ENCODE data around the gene TUG1.
A peak's percentile ranks its signal among the peaks of the same experiment; 100 is the strongest.

TUG1 gene

DNA sequence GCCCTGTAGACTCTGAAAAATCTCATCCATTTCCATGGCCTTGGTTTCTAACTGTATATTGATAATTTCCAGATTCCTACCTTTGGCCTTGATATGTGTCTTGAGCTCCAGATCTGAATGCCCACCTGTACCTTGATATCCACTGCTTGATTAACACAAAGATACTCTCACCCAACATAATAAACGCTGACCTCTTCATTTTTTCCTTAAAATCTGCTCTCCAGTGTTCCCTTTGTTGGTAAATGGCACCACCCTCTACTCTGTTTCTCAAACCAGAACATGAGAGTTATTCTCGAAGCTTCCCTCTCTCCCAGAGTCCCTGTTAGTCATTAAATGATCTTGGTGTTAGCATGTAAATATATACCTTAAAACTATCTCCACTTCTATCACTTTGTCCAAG is 13.4 kb downstream of the TUG1 start:
- DNase-seq (ENCODE audit: low read depth): no peak
- TF ChIP-seq, protein P1, sequence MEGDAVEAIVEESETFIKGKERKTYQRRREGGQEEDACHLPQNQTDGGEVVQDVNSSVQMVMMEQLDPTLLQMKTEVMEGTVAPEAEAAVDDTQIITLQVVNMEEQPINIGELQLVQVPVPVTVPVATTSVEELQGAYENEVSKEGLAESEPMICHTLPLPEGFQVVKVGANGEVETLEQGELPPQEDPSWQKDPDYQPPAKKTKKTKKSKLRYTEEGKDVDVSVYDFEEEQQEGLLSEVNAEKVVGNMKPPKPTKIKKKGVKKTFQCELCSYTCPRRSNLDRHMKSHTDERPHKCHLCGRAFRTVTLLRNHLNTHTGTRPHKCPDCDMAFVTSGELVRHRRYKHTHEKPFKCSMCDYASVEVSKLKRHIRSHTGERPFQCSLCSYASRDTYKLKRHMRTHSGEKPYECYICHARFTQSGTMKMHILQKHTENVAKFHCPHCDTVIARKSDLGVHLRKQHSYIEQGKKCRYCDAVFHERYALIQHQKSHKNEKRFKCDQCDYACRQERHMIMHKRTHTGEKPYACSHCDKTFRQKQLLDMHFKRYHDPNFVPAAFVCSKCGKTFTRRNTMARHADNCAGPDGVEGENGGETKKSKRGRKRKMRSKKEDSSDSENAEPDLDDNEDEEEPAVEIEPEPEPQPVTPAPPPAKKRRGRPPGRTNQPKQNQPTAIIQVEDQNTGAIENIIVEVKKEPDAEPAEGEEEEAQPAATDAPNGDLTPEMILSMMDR (IDR thresholded peaks at IDR 0.05; ENCODE audit: low read depth, low read length): no peak
- no peak for TF ChIP-seq POLR2A (IDR thresholded peaks at IDR 0.05; ENCODE audit: extremely low read depth, insufficient read length)
- TF ChIP-seq MYC (IDR thresholded peaks at IDR 0.05; ENCODE audit: low read depth, low read length): no peak
- TF ChIP-seq, protein P2, sequence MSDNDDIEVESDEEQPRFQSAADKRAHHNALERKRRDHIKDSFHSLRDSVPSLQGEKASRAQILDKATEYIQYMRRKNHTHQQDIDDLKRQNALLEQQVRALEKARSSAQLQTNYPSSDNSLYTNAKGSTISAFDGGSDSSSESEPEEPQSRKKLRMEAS (IDR thresholded peaks at IDR 0.05; ENCODE audit: low read depth, low read length): no peak
- no peak overlapping the region for H3K4me3 ChIP-seq (ENCODE audit: low read depth, low read length)

DNA sequence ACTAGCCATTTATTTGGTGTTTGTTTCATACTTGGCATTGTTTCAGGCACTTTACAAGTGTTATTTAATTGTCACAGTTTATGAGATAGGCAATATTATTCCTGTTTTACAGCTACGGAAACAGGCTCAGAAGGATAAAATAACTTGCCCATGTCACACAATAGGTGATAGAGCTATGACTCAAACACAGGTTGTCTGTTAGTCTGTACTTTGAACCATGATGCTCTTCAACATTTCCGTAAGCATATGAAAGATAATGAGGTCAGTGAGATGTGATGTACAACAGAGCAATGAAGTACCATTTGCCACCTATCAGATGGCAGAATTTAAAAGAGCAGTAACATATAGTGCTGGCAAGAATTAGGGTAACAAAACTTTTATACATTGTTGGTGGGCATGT is 15.3 kb downstream of the TUG1 start:
- TF ChIP-seq MYC (IDR thresholded peaks at IDR 0.05; ENCODE audit: low read depth, low read length) (no peak), POLR2A (IDR thresholded peaks at IDR 0.05; ENCODE audit: extremely low read depth, insufficient read length) (no peak)
- TF ChIP-seq, protein P2 (IDR thresholded peaks at IDR 0.05; ENCODE audit: low read depth, low read length): no peak
- TF ChIP-seq, protein P1 (IDR thresholded peaks at IDR 0.05; ENCODE audit: low read depth, low read length): no peak
- no peak overlapping the region for H3K4me3 ChIP-seq (ENCODE audit: low read depth, low read length)
- DNase-seq (ENCODE audit: low read depth): no peak

DNA sequence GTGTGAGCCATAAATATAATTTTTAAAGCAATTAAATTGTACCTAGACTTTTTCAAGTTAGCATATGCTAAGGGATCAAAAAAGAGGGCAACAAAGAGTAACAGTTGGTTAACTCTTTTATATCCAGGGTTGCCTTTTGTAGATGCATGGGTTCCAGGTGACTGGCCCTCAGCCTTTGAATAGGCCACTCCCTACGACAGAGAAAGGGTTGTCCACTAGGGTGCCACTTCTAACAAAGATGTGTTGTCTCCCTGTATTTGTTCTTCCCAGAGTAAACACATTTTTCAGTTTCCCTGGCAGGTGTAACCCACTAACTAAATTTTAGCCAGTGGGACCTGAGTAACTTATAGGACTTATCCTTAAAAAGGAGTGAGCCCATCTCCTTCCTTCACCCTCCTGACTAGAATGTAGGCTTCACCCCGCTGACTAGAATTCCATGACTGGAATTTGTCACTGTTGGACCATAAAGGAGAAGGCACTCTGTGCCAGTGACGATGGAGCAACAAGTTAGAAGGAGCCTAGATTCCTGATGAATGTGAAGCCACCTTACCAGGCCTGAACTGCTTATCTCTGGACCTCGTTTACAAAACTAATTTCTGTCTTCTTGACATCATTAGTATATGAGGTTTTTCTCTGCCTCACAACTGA is 16.6 kb downstream of the TUG1 start:
- TF ChIP-seq POLR2A (IDR thresholded peaks at IDR 0.05; ENCODE audit: extremely low read depth, insufficient read length) (no peak), MYC (IDR thresholded peaks at IDR 0.05; ENCODE audit: low read depth, low read length) (no peak)
- TF ChIP-seq, protein P1 (IDR thresholded peaks at IDR 0.05; ENCODE audit: low read depth, low read length): no peak
- TF ChIP-seq, protein P2 (IDR thresholded peaks at IDR 0.05; ENCODE audit: low read depth, low read length): no peak
- H3K4me3 ChIP-seq (ENCODE audit: low read depth, low read length): no peak overlapping the region
- DNase-seq (ENCODE audit: low read depth): no peak

DNA sequence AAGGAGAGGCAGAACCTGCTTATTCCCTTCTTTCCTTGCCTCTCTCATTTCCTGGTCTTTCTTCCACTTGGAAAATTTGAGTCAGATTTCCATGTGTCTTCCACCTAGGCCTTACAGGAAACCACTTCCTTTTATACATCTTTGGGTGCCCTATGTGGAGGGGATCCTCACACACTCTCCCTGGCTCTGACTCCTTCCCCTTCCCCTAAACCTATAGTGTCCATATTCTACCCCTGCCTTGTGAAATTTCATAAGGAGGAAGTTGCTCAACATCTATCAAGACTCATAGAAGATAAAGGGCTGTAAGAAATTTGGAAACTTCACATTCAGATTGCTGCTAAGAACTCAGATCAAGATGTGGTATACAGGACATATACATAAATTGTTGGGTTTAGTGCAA is 20.4 kb downstream of the TUG1 start:
- H3K4me3 ChIP-seq (ENCODE audit: low read depth, low read length): no peak overlapping the region
- DNase-seq (ENCODE audit: low read depth): peak; percentile 82
- TF ChIP-seq, protein P1 (IDR thresholded peaks at IDR 0.05; ENCODE audit: low read depth, low read length): no peak
- TF ChIP-seq MYC (IDR thresholded peaks at IDR 0.05; ENCODE audit: low read depth, low read length) (no peak), POLR2A (IDR thresholded peaks at IDR 0.05; ENCODE audit: extremely low read depth, insufficient read length) (no peak)
- TF ChIP-seq, protein P2 (IDR thresholded peaks at IDR 0.05; ENCODE audit: low read depth, low read length): no peak

DNA sequence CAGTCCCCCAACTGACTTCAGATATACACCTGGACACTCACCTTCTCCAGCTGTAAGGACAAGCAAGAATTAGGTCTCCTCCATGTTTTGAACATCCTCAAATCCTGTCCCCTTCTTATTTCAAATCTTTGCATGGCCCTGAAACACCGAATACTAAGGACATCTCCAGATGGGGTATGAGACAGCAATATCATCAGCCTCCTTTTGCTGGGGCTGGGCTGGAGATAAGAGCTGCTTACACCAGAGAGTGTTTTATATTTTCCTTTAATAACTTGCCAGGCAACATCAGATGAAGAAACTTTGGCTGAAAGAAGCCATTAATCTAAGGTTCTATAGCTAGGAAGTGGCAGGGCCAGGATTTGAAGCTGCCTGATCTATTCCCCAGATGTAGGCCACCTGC is 21.6 kb downstream of the TUG1 start:
- no peak for DNase-seq (ENCODE audit: low read depth)
- TF ChIP-seq POLR2A (IDR thresholded peaks at IDR 0.05; ENCODE audit: extremely low read depth, insufficient read length): no peak
- TF ChIP-seq, protein P2 (IDR thresholded peaks at IDR 0.05; ENCODE audit: low read depth, low read length): no peak
- TF ChIP-seq, protein P1 (IDR thresholded peaks at IDR 0.05; ENCODE audit: low read depth, low read length): no peak
- TF ChIP-seq MYC (IDR thresholded peaks at IDR 0.05; ENCODE audit: low read depth, low read length): no peak
- no peak overlapping the region for H3K4me3 ChIP-seq (ENCODE audit: low read depth, low read length)

Measured in NB4 (cell line).